HG03439 (cell line): Measurements from ENCODE around the gene DCLRE1B.

Source experiments
- ATAC-seq: cut with Tn5 transposase; IDR thresholded peaks from one replicate; pipeline ENCODE4 v1.9.1; 2021; ENCODE audit warnings: mild to moderate bottlenecking, moderate library complexity; ENCODE audit not compliant: unreplicated experiment

The DCLRE1B gene

DNA sequence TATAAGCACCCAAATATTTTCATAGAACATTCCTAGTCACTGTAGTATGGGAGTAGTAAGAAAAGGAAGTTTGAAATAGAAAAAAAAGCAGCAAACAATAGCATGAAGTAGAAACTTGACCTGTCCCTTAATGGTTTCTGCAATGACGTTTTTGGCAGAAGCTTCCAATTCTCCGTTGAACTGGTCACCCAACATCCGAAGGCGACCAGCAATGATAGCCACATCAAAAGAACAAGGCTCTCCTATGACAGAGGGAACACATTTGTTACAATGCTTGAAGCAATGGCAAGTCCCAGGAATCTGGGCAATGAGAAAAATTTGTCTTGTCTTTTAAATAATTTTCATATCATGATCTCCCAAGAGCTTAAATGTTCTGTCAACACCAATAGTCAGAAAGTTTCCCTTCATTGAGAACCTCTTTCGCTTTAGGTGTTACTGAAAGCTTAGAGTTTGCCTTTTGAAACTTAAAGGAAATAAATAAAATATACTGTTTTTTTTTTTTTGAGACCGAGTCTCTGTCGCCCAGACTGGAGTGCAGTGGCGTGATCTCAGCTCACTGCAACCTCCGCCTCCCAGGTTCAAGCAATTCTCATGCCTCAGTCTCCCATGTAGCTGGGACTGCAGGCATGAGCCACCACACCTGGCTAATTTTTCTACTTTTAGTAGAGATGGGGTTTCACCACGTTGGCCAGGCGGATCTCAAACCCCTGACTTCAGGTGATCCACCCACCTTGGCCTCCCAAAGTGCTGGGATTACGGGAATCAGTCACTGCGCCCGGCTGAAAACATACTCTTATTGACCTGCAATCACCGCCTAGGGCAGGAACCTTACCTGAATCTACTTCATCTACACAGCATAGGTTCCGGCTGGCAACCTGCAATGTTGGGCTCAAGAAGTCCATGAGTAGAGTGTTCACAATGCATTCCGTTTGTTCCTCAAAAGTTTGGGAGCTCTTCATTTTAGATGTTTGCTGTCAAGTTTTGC, 18.4 kb upstream of the DCLRE1B start:
- ATAC-seq, result no peak

DNA sequence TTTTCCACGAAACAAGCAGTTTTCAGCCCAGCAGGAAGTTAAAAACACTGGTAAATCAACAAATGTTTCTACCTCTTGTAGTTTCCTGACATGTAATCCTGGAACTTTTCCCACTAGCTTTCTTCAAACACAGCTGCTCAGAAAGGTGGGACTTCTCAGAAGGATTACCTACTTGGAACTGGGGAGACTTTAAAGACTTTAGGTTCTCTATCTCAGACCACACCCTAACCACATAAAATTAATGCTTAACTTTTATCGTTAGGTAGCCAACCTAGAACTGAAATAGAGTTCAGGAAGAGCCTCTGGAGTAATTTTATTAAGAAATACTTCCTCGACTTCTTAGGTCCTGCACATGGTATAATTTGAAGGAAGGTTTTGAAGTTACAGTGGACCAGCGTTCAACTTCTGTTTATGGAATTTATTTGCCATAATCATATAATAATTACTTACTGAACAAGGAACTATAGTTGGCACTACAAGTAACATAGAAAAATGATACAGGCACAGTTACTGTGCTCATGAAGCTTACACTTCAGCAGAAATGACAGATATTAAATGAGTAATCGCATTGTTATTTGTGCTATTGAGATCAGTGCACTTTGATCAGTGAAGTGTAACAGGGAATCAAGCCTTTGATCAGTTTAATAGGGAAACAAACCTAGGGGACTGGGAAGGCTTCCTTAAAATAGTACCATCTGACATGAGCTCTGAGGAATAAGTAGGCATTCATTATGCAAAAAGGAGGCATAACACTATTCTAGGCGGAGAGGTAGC, 17.5 kb upstream of the DCLRE1B start, which contains the start of gene BCL2L15:
Gene BCL2L15 (minus strand): TSS at position 180 of the 774 bp plus-strand sequence. CDS start 206 bp downstream, outside the sequence.
- ATAC-seq, result no peak

DNA sequence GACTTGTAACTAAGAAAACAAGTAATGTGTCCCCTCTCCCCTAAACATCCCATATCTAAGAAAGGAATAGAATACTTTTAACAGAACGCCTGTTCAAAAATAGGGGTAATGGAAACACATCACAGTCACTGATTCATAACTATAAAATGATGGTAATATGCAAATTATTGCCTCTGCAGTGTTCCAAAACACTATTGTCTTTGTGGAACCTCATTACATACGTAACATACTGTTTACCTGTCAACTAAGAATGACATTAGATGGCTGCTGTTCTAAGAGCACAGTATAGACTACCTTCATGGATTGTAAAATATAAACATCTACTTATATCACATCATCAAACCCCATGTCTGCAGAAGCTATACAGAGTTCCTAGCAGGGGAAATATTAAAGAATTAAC, 14.3 kb upstream of the DCLRE1B start:
- no peak for ATAC-seq

DNA sequence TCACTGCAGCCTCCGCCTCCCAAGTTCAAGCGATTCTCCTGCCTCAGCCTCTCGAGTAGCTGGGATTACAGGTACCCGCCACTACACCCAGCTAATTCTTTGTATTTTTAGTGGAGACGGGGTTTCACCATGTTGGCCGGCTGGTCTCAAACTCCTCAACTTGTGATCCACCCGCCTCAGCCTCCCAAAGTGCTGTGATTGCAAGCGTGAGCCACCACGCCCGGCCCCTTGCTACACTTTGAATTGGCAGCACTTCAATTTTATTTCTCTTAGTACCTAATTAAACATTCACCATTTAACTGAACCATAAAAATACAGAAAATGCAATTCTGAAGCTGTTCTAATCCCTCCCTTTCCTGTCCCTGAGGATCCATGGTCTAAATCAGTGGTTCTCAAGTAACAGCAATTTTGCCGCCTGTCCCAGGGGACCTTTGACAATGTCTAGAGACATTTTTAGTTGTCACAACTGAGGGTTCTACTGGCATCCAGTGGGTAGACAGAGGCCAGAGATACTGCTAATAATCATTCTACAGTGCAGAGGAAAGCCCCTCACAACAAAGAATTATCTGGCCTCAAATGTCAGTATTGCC, 13.4 kb upstream of the DCLRE1B start:
- no peak for ATAC-seq

DNA sequence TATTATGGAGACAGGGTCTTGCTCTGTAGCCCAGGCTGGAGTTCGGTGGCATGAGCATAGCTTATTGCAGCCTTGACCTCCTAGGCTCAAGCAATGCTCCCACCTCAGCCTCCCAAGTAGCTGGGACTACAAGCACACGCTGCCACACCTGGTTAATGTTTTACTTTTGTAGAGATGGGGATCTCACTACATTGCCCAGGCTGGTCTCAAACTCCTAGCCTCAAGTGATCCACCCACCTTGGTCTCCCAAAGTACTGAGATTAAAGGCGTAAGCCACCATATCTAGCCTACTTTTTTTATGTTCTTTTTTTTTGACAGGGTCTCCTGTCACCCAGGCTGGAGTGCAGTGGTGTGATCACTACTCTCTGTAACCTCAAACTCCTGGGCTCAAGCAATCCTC, 11.9 kb upstream of the DCLRE1B start:
- ATAC-seq, result no peak

DNA sequence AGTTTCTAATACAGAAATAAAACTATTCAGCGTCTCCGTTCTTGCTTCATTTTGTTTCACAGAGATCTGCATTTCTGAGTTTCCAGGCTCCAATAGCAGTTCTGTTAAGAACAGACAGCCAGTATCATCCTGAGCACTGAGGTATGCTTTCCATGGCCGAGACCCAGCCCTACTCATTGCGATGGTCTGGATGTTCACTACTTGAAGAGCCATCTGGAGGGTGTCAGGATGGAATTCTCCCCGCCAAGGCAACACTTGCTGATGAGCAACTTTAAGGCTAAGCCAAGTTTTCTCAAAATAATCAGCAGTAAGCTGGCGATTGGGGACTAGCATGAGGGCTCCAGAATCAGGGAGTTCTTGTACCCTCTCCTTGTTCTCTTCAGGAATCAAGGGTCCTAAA, 10.0 kb upstream of the DCLRE1B start:
- ATAC-seq, result no peak

DNA sequence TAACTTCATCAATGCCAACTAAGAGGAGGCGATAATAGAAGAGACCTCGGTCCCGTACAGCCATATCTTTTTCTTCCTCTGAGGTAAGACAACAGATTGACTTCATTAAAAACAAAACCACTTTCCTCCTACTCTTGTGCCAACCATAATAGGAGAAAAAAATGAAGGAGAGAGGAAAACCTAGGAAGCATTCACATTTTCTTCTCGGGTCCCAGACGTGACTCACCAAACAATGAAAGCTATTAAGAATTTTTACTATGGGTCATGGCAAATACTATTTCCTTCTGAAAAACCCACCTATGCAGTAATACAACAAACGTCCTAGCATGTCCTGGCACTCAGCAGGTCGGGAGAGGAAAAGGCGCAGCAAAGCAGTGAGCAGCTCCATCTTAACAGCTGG, 9.2 kb upstream of the DCLRE1B start:
- no peak for ATAC-seq

DNA sequence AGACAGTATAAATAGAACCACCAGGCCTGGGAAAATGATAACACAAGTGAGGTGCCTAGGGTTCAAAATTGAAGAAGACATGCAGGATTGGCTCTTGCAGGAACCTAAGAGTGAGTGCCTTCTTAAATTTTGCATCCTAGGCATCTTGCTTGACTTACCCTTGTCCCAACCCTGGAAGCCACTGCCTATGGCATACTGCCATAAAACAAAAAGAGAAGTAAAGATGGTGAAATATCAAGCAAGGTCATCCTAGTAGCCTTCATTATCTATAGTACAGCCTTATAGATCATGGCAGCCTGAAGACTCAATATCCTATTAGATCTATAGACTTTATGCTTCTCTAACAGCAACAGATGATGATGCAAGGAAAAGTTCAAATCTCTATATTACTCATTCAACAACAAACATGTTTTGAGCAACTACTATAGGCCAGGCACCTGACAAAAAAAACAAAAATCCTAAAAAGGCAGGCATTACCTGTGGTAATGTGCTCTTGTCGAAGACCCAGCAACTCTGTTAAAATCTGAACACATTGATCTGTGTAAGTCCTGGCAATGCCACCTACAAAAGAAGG, 6.8 kb upstream of the DCLRE1B start:
- ATAC-seq, result no peak

DNA sequence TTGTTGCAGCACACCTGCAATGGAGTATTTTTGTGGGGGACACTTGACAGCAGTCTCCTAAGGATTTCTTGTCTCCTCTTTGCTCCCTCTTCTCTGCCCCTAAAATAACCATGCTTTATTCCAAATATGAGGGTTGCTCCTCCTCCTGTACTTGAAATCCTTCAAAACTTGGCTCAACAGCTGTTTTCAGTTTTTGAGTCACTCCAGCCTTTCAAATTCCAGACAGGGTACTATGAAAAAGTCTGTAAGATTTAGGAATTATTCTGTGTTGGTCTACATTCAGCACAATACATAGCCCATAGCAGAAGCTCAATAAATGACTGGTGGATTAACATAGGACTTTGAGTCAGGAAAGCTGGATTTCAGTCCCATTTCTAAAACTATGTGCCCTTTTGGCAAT, 6.0 kb upstream of the DCLRE1B start:
- ATAC-seq, result no peak

DNA sequence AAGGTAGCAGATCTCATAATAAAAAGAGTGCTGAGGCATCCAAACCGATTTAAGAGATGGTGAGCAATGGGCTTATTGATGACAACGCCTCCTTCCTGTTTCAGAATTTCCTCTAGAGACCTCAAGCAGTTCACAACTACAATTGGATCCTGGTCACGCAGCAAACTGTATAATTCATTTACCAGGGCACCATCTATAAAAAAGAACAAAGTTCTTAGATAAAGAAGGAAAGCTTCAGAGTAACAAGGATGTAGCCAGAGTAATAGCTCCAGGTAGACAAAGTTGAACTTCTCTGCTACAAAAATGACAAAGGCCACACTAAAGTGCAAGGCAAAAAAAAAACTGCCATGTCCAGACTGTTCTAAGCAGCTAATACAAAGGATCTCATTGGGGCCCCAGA, 3.9 kb upstream of the DCLRE1B start:
- no peak for ATAC-seq

DNA sequence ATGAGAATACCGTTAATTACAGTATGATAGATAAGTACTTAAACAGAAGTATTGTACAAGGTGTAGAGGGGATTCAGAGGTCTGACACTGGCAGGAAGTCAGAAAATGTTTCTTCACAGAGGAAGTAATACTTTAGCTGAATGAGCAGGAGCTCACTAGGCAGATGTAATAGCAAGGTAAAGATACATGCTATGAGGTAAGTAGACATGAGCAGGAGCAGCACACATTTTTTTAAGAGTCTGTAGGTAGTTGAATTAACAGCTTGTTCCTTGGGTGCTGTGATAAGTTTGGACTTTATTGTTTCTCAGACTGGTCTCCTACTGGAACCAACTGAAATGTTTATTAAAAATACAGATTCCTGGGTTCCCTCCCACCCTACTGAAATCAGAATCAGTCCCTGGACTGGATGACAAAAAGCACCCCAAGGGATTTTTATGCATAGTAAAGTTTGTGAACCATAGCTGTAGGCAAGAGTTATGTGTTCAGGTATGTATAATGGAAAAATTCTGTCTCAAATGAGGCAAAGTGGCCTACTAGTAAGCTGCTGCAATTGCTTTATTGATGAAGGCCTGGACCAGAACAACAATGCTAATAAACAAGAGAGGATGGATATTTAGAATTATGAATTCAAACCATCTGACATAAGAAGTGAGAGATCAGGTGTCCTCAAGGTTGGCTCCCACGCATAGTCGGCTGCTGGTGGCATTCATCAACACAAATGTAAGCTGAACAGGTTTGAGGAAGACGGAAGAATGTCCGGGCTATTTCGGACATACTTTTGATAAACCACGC, 1.4 kb upstream of the DCLRE1B start:
- no peak for ATAC-seq

DNA sequence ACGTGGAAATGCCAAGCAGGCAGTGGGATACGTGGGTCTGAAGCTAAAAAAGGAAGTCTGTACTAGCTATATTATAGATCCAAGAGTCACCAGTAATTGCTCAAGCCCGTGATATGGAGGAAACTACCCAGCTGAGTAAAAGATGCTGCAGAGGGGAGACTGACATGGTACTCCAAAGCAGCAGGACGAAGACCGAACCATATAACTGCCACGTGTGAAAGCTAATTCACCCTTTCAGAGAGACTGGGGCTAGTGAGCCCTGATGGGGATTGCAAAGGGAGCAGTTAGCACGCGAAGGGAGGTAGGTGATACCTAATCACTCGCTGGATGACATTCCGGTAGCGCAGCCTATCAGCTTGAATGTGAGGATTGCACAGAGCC, 843 bp upstream of the DCLRE1B start:
- ATAC-seq, result peak; percentile 32

DNA sequence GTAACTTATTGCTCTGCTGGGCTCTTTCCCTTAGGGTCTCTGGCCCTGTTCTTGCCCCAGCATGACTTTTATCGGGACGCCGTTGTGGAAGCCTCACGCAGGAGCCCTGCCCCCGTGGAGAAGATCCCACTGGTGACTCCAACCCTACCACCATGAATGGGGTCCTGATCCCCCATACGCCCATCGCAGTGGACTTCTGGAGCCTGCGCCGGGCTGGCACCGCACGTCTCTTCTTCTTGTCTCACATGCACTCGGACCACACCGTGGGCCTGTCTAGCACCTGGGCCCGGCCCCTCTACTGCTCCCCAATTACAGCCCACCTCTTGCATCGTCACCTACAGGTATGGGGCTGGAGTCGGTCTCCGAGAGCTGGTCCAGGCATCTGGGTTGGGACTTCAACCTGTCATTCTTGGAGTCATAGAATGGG, 322 bp downstream of the DCLRE1B start:
- ATAC-seq, result peak; percentile 4

DNA sequence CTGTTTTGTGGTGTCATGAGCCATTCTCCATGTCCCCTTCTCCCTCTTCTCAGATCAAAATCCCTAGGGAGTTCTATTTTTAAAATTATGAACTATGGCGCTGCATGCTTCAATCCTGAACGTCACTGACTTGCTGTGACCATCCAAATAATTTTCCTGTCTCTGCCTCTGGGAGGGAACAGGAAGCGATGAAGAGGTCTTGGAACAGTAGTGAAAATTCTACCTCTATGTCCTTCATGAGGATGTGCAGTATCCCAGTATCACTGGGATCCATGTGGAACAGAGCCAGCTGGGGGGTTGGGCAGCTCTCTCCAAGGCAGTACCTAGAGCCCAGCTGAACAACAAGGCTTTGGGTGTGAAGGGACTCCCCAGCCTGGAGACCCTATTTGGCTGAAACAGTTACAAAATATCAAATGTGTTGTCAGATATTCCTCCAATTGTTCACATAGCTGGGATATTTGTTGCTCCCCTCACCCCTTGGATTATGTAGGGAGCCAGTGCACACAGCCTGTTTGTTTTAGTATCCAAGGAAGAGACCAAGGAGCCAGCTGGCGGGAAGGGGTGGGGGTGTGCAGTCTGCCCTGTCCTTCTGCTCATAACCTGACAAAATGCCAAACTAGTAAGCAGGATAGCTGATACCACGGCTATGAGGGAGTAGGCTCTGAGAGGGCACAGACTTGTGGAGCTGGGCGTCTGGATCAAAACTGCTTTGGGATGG, 7.6 kb downstream of the DCLRE1B start:
- no peak for ATAC-seq

DNA sequence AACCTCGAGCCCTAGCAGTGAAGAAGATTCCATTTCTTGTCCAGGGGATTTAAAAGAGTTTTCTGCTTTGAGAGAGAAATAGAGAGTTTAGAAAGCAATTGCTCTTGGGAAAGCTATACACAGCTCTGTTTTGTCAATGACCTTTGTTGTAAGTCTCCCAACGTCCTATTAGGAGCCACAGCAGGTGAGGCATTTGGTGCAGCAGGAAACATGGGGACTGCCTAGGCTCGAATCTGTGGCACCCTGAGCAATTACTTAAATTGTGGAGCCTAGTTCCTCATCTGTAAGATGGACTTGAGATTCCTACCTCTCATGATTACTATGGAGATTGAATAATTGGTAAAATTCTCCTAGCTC, 8.2 kb downstream of the DCLRE1B start:
- no peak for ATAC-seq

DNA sequence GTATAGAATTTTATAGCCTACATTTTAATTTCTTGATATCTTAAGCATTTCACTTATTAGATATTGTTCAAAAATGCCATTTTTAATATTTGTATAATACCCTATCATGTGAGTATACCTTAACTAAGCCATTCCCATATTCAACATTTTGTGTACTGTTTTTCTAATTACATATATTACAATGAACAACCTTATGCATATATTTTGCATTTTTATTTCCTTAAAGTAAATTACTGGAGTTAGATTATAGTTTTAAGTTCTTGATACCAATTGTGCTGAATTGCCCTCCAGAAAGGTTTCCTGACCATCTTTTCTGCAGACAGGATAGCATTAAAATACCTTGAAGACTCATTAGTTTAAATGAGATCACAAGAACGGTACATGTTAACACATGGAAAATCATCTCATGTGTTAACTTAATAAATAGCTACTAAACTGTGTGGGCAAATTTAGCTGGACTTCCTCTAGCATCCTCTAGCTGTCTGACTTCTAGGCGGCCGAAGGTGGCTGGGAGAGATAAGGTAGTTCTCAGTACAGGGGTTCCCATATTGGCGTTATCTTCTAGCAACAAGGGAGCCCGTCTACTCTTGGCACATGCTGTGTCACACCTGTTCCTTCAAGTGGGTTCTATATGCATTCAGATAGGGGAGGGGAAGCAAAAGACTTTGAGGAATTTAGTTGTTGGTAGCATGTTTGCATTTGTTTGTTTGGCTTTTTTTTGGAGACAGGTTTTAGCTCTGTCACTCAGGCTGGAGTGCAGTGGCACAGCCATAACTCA, 8.9 kb downstream of the DCLRE1B start:
- no peak for ATAC-seq

DNA sequence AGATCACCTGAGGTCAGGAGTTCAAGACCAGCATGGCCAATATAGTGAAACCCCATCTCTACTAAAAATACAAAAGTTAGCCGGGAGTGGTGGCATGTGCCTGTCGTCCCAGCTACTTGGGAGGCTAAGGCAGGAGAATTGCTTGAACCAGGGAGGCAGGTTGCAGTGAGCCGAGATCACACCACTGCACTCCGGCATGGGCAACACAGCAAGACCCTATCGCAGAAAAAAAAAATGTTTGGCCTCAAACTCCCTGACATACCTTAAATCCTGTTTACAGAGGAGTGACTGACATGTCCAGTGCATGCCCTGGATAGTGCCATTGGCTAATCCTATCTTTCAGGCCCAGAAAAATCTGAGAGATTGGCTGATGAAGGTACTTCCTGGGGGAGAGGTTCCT, 11.8 kb downstream of the DCLRE1B start:
- ATAC-seq, result no peak

DNA sequence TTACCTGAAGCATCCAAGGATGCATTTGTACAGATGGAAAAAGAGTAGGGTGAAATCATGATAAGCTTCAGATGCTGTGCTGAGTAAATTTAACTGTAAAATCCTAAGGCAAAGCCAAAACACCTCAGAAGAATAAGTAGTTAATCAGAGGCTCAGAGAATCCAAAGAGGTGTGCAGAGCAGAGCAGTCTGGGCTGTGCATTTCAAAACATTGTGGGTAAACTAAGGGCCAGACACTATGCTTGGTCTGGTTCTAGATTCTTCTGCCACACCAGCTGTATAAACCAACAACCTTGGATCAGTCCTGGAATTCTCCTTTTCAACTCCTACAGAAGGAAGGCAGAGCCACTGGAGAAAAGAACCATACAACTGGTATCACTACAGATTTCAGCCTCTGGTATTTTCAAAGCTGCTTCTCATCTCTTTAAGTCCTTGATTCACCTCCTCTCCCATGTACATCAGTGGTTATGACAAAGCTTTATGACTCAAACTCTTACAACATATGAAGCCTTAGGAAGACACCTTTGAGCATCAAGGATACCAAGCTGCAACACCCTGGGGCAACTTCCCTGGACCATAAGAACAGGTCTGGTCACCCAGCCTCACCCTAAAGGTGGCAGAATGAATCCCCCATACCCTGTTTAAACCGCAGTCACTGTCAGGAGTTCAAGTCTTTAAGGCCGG, 12.4 kb downstream of the DCLRE1B start:
- no peak for ATAC-seq
